Mucosa of rectum (tissue), 2 donors: Measurements from ENCODE around the gene FBXL17.

Experiments used
- H3K27ac ChIP-seq, 2 donors: one replicate each; pipeline ENCODE4 v1.7.0; 2013; ENCODE audit warnings: inconsistent platforms in 2 of 2, low read depth in 2 of 2, low read length in 2 of 2
- H3K27me3 ChIP-seq, 2 donors: one replicate each; pipeline ENCODE4 v1.7.0; 2013; ENCODE audit warnings: low read length in 2 of 2; ENCODE audit not compliant: control insufficient read depth in 2 of 2, insufficient read depth in 2 of 2
- H3K36me3 ChIP-seq, 2 donors: one replicate each; pipeline ENCODE4 v1.7.0; 2013; ENCODE audit warnings: low read length in 2 of 2; ENCODE audit not compliant: control insufficient read depth in 2 of 2, insufficient read depth in 2 of 2
- H3K4me1 ChIP-seq, 2 donors: one replicate each; pipeline ENCODE4 v1.7.0; 2013; ENCODE audit warnings: low read length in 2 of 2, mild to moderate bottlenecking in 1 of 2; ENCODE audit not compliant: control insufficient read depth in 2 of 2, insufficient read depth in 2 of 2
- H3K4me3 ChIP-seq, 2 donors: one replicate each; pipeline ENCODE4 v1.7.0; 2013; ENCODE audit warnings: low read length in 2 of 2
- H3K9ac ChIP-seq, 2 donors: one replicate each; pipeline ENCODE4 v1.7.0; 2013; ENCODE audit warnings: low read length in 2 of 2, low read depth in 1 of 2, mild to moderate bottlenecking in 1 of 2
- H3K9me3 ChIP-seq, 2 donors: one replicate each; pipeline ENCODE4 v1.7.0; 2013; ENCODE audit warnings: low read length in 2 of 2; ENCODE audit not compliant: control insufficient read depth in 2 of 2
- donor health status: healthy.
- donor health status: Normal muscosa, but diverticular disease.

Gene FBXL17

GRCh38 chr5:107813559-107813958, 568.3 kb downstream of the FBXL17 start:
- Histone ChIP-seq H3K9me3 (peaks cover 0 to 1% of the 10 kb centered on the region in 2 donors), H3K27ac (no peak overlapping the region), H3K36me3 (no peaks in the 10 kb centered on the region), H3K4me1 (no peaks in the 10 kb centered on the region), H3K9ac (no peak overlapping the region), H3K27me3 (no peaks in the 10 kb centered on the region), H3K4me3 (no peak overlapping the region)

GRCh38 chr5:107812570-107813141, 569.2 kb downstream of the FBXL17 start:
- Histone ChIP-seq H3K9ac (no peak overlapping the region), H3K9me3 (peaks cover 0 to 1% of the 10 kb centered on the region in 2 donors), H3K27ac (no peak overlapping the region), H3K36me3 (no peaks in the 10 kb centered on the region), H3K4me3 (no peak overlapping the region), H3K27me3 (no peaks in the 10 kb centered on the region), H3K4me1 (no peaks in the 10 kb centered on the region)

GRCh38 chr5:107809201-107810034, 572.5 kb downstream of the FBXL17 start:
- Histone ChIP-seq H3K9ac (no peak overlapping the region), H3K27me3 (no peaks in the 10 kb centered on the region), H3K27ac (no peak overlapping the region), H3K9me3 (peaks cover 0 to 1% of the 10 kb centered on the region in 2 donors), H3K36me3 (no peaks in the 10 kb centered on the region), H3K4me3 (no peak overlapping the region), H3K4me1 (no peaks in the 10 kb centered on the region)
